Measurements from ENCODE around the gene SLC38A2.

SLC38A2 gene

GRCh38 chr12:46390304-46390703 is 17.7 kb upstream of the SLC38A2 start:
- no peak overlapping the region for H3K9ac ChIP-seq (ENCODE audit: low read length)
- peaks cover 9% of the 10 kb centered on the region for H3K4me1 ChIP-seq (ENCODE audit: control insufficient read depth, insufficient read depth, low read length)
- no peak overlapping the region for H3K4me3 ChIP-seq (ENCODE audit: low read length)
- no peaks in the 10 kb centered on the region for H3K36me3 ChIP-seq (ENCODE audit: control insufficient read depth, insufficient read depth, low read length)
- H3K9me3 ChIP-seq (ENCODE audit: control insufficient read depth, low read length) = no peaks in the 10 kb centered on the region
- no peaks in the 10 kb centered on the region for H3K27me3 ChIP-seq (ENCODE audit: control insufficient read depth, insufficient read depth, low read length)

- H3K4me3 ChIP-seq (ENCODE audit: low read length) = no peak overlapping the region
- H3K9me3 ChIP-seq (ENCODE audit: control insufficient read depth, low read length) = no peaks in the 10 kb centered on the region
- H3K27me3 ChIP-seq (ENCODE audit: control insufficient read depth, insufficient read depth, low read length) = no peaks in the 10 kb centered on the region
- no peaks in the 10 kb centered on the region for H3K36me3 ChIP-seq (ENCODE audit: control insufficient read depth, insufficient read depth, low read length)
- peaks cover 21% of the 10 kb centered on the region for H3K4me1 ChIP-seq (ENCODE audit: control insufficient read depth, insufficient read depth, low read length)
- H3K9ac ChIP-seq (ENCODE audit: low read length) = no peak overlapping the region
Observed at GRCh38 chr12:46389031-46389616, 16.6 kb upstream of the SLC38A2 start.

- Histone ChIP-seq H3K4me3 (ENCODE audit: low read length) (no peak overlapping the region), H3K27me3 (ENCODE audit: control insufficient read depth, insufficient read depth, low read length) (no peaks in the 10 kb centered on the region), H3K9me3 (ENCODE audit: control insufficient read depth, low read length) (no peaks in the 10 kb centered on the region), H3K4me1 (ENCODE audit: control insufficient read depth, insufficient read depth, low read length) (peaks cover 21% of the 10 kb centered on the region), H3K9ac (ENCODE audit: low read length) (no peak overlapping the region), H3K36me3 (ENCODE audit: control insufficient read depth, insufficient read depth, low read length) (no peaks in the 10 kb centered on the region)
Observed at GRCh38 chr12:46388427-46389021, 16.0 kb upstream of the SLC38A2 start.

GRCh38 chr12:46387670-46388069 is 15.1 kb upstream of the SLC38A2 start:
- Histone ChIP-seq H3K36me3 (ENCODE audit: control insufficient read depth, insufficient read depth, low read length) (no peaks in the 10 kb centered on the region), H3K9ac (ENCODE audit: low read length) (no peak overlapping the region), H3K9me3 (ENCODE audit: control insufficient read depth, low read length) (no peaks in the 10 kb centered on the region), H3K4me1 (ENCODE audit: control insufficient read depth, insufficient read depth, low read length) (peaks cover 21% of the 10 kb centered on the region), H3K4me3 (ENCODE audit: low read length) (no peak overlapping the region), H3K27me3 (ENCODE audit: control insufficient read depth, insufficient read depth, low read length) (no peaks in the 10 kb centered on the region)

GRCh38 chr12:46386877-46387629 is 14.5 kb upstream of the SLC38A2 start:
- Histone ChIP-seq H3K27me3 (ENCODE audit: control insufficient read depth, insufficient read depth, low read length) (no peaks in the 10 kb centered on the region), H3K4me1 (ENCODE audit: control insufficient read depth, insufficient read depth, low read length) (peaks cover 24% of the 10 kb centered on the region), H3K9me3 (ENCODE audit: control insufficient read depth, low read length) (no peaks in the 10 kb centered on the region), H3K4me3 (ENCODE audit: low read length) (no peak overlapping the region), H3K9ac (ENCODE audit: low read length) (no peak overlapping the region), H3K36me3 (ENCODE audit: control insufficient read depth, insufficient read depth, low read length) (no peaks in the 10 kb centered on the region)

- H3K27me3 ChIP-seq (ENCODE audit: control insufficient read depth, insufficient read depth, low read length) = no peaks in the 10 kb centered on the region
- peaks cover 24% of the 10 kb centered on the region for H3K4me1 ChIP-seq (ENCODE audit: control insufficient read depth, insufficient read depth, low read length)
- H3K9ac ChIP-seq (ENCODE audit: low read length) = no peak overlapping the region
- H3K4me3 ChIP-seq (ENCODE audit: low read length) = no peak overlapping the region
- no peaks in the 10 kb centered on the region for H3K36me3 ChIP-seq (ENCODE audit: control insufficient read depth, insufficient read depth, low read length)
- no peaks in the 10 kb centered on the region for H3K9me3 ChIP-seq (ENCODE audit: control insufficient read depth, low read length)
Observed at GRCh38 chr12:46386360-46386867, 13.8 kb upstream of the SLC38A2 start.

- no peaks in the 10 kb centered on the region for H3K9me3 ChIP-seq (ENCODE audit: control insufficient read depth, low read length)
- no peak overlapping the region for H3K4me3 ChIP-seq (ENCODE audit: low read length)
- no peak overlapping the region for H3K9ac ChIP-seq (ENCODE audit: low read length)
- H3K36me3 ChIP-seq (ENCODE audit: control insufficient read depth, insufficient read depth, low read length) = no peaks in the 10 kb centered on the region
- H3K27me3 ChIP-seq (ENCODE audit: control insufficient read depth, insufficient read depth, low read length) = no peaks in the 10 kb centered on the region
- peaks cover 24% of the 10 kb centered on the region for H3K4me1 ChIP-seq (ENCODE audit: control insufficient read depth, insufficient read depth, low read length)
Observed at GRCh38 chr12:46385438-46385837, 12.9 kb upstream of the SLC38A2 start.

GRCh38 chr12:46384451-46385309 is 12.1 kb upstream of the SLC38A2 start:
- Histone ChIP-seq H3K9ac (ENCODE audit: low read length) (peak overlapping the region; percentile 92), H3K4me3 (ENCODE audit: low read length) (peak overlapping the region; percentile 9), H3K9me3 (ENCODE audit: control insufficient read depth, low read length) (no peaks in the 10 kb centered on the region), H3K36me3 (ENCODE audit: control insufficient read depth, insufficient read depth, low read length) (no peaks in the 10 kb centered on the region), H3K27me3 (ENCODE audit: control insufficient read depth, insufficient read depth, low read length) (no peaks in the 10 kb centered on the region), H3K4me1 (ENCODE audit: control insufficient read depth, insufficient read depth, low read length) (peaks cover 24% of the 10 kb centered on the region)

GRCh38 chr12:46383654-46384450 is 11.3 kb upstream of the SLC38A2 start:
- Histone ChIP-seq H3K4me1 (ENCODE audit: control insufficient read depth, insufficient read depth, low read length) (peaks cover 24% of the 10 kb centered on the region), H3K9ac (ENCODE audit: low read length) (peak overlapping the region; percentile 92), H3K4me3 (ENCODE audit: low read length) (peak overlapping the region; percentile 9), H3K27me3 (ENCODE audit: control insufficient read depth, insufficient read depth, low read length) (no peaks in the 10 kb centered on the region), H3K36me3 (ENCODE audit: control insufficient read depth, insufficient read depth, low read length) (no peaks in the 10 kb centered on the region), H3K9me3 (ENCODE audit: control insufficient read depth, low read length) (no peaks in the 10 kb centered on the region)

- Histone ChIP-seq H3K9ac (ENCODE audit: low read length) (peak overlapping the region; percentile 92), H3K36me3 (ENCODE audit: control insufficient read depth, insufficient read depth, low read length) (no peaks in the 10 kb centered on the region), H3K27me3 (ENCODE audit: control insufficient read depth, insufficient read depth, low read length) (no peaks in the 10 kb centered on the region), H3K4me3 (ENCODE audit: low read length) (peak overlapping the region; percentile 20), H3K9me3 (ENCODE audit: control insufficient read depth, low read length) (no peaks in the 10 kb centered on the region), H3K4me1 (ENCODE audit: control insufficient read depth, insufficient read depth, low read length) (peaks cover 24% of the 10 kb centered on the region)
Observed at GRCh38 chr12:46382964-46383653, 10.5 kb upstream of the SLC38A2 start.
